Thymus (tissue), 11 donors: ENCODE measurements around the gene PTCHD1. TPM values are rescaled to one million over a fixed set of nuclear protein-coding genes. Genes with fewer than 3 reads are reported as not detected.

Experiments
- DNase-seq, 9 donors: peaks; one replicate each; pipeline ENCODE4 v3.0.0-alpha.2; 2013; ENCODE audit warnings: low spot score in 9 of 9, low read depth in 6 of 9, missing footprints in 1 of 9
- H3K27ac ChIP-seq, 2 donors: one replicate each; pipeline ENCODE4 v1.5.1; 2013; ENCODE audit warnings: control low read depth in 1 of 2, low read depth in 1 of 2, low read length in 1 of 2, mild to moderate bottlenecking in 1 of 2, moderate library complexity in 1 of 2
- H3K27me3 ChIP-seq, 2 donors: one replicate each; pipeline ENCODE4 v1.5.1; 2013; ENCODE audit warnings: low read length in 1 of 2; ENCODE audit not compliant: control insufficient read depth in 2 of 2, insufficient read depth in 1 of 2
- H3K36me3 ChIP-seq, 2 donors: one replicate each; pipeline ENCODE4 v1.5.1; 2013; ENCODE audit warnings: low read length in 1 of 2, mild to moderate bottlenecking in 1 of 2, moderate library complexity in 1 of 2; ENCODE audit not compliant: control insufficient read depth in 2 of 2, insufficient read depth in 2 of 2
- H3K4me1 ChIP-seq, 2 donors: one replicate each; pipeline ENCODE4 v1.5.1; 2013; ENCODE audit warnings: low read length in 2 of 2; ENCODE audit not compliant: control insufficient read depth in 2 of 2, insufficient read depth in 2 of 2
- H3K4me3 ChIP-seq, 2 donors: one replicate each; pipeline ENCODE4 v1.5.1; 2013; ENCODE audit warnings: low read length in 2 of 2, control low read depth in 1 of 2, mild to moderate bottlenecking in 1 of 2
- H3K9me3 ChIP-seq, 2 donors: one replicate each; pipeline ENCODE4 v1.5.1; 2013; ENCODE audit warnings: low read length in 1 of 2, mild to moderate bottlenecking in 1 of 2; ENCODE audit not compliant: control insufficient read depth in 2 of 2, insufficient read depth in 1 of 2
- WGBS: extraction: QIAGEN DNeasy Blood & Tissue Kit; methylation state at CpG from one replicate; pipeline ENCODE4 v1.1.7; 2013; 5-methylcytosine and 5-hydroxymethylcytosine counted together
- polyA plus RNA-seq: library from polyadenylated mRNA; stranded (reverse); fragments of 200-250 nt; gene quantifications from one replicate; pipeline ENCODE4 v1.2.3, GENCODE V29; 2013
- total RNA-seq: library from RNA; stranded (reverse); fragments of 120-200 nt; gene quantifications from one replicate; pipeline ENCODE4 v1.2.4, GENCODE V29; 2013
- donor health status: healthy.

Gene PTCHD1
- total and polyA plus RNA-seq, 2 donors, result 0.09 to 0.16 TPM

GRCh38 chrX:23373129-23373804 lies 38.6 kb downstream of the PTCHD1 start:
- Histone ChIP-seq H3K36me3 (no peaks in the 10 kb centered on the region), H3K9me3 (no peaks in the 10 kb centered on the region), H3K4me1 (no peaks in the 10 kb centered on the region), H3K27me3 (no peaks in the 10 kb centered on the region), H3K27ac (no peak overlapping the region), H3K4me3 (no peak overlapping the region)
- DNase-seq, result no peak
- 92% methylated on average over 5 of the region's 5 CpGs for WGBS

- DNase-seq, result no peak
- Histone ChIP-seq H3K36me3 (no peaks in the 10 kb centered on the region), H3K4me1 (no peaks in the 10 kb centered on the region), H3K4me3 (no peak overlapping the region), H3K9me3 (no peaks in the 10 kb centered on the region), H3K27me3 (no peaks in the 10 kb centered on the region), H3K27ac (no peak overlapping the region)
- WGBS, result 86% methylated on average over 4 of the region's 4 CpGs
Observed at GRCh38 chrX:23374291-23374690, 39.6 kb downstream of the PTCHD1 start.

GRCh38 chrX:23376581-23376980 lies 41.9 kb downstream of the PTCHD1 start:
- no peak overlapping the region for H3K27ac ChIP-seq
- H3K4me3 ChIP-seq, result no peak overlapping the region
- no peaks in the 10 kb centered on the region for H3K27me3 ChIP-seq
- no peaks in the 10 kb centered on the region for H3K9me3 ChIP-seq
- WGBS, result over 99% methylated on average over 3 of the region's 3 CpGs
- no peaks in the 10 kb centered on the region for H3K4me1 ChIP-seq
- no peaks in the 10 kb centered on the region for H3K36me3 ChIP-seq
- DNase-seq, result no peak

- Histone ChIP-seq H3K4me3 (no peak overlapping the region), H3K36me3 (no peaks in the 10 kb centered on the region), H3K9me3 (no peaks in the 10 kb centered on the region), H3K4me1 (no peaks in the 10 kb centered on the region), H3K27me3 (no peaks in the 10 kb centered on the region), H3K27ac (no peak overlapping the region)
- WGBS, result 77% methylated on average over 2 of the region's 2 CpGs
- no peak for DNase-seq
Observed at GRCh38 chrX:23380581-23380980, 45.9 kb downstream of the PTCHD1 start.

GRCh38 chrX:23381099-23382087 lies 46.7 kb downstream of the PTCHD1 start:
- peak overlapping the region in 1 of 2 donors; percentile 12 for H3K4me3 ChIP-seq
- no peaks in the 10 kb centered on the region for H3K9me3 ChIP-seq
- H3K36me3 ChIP-seq, result no peaks in the 10 kb centered on the region
- 30% methylated on average over 19 of the region's 19 CpGs for WGBS
- H3K4me1 ChIP-seq, result no peaks in the 10 kb centered on the region
- no peak overlapping the region for H3K27ac ChIP-seq
- no peak for DNase-seq
- H3K27me3 ChIP-seq, result no peaks in the 10 kb centered on the region

- H3K36me3 ChIP-seq, result no peaks in the 10 kb centered on the region
- no peak for DNase-seq
- 91% methylated on average over 5 of the region's 5 CpGs for WGBS
- H3K4me1 ChIP-seq, result no peaks in the 10 kb centered on the region
- H3K27me3 ChIP-seq, result no peaks in the 10 kb centered on the region
- no peak overlapping the region for H3K4me3 ChIP-seq
- no peaks in the 10 kb centered on the region for H3K9me3 ChIP-seq
- H3K27ac ChIP-seq, result no peak overlapping the region
Observed at GRCh38 chrX:23382572-23382971, 47.9 kb downstream of the PTCHD1 start.

GRCh38 chrX:23383411-23383810 lies 48.8 kb downstream of the PTCHD1 start:
- Histone ChIP-seq H3K27ac (no peak overlapping the region), H3K27me3 (no peaks in the 10 kb centered on the region), H3K36me3 (no peaks in the 10 kb centered on the region), H3K4me1 (no peaks in the 10 kb centered on the region), H3K4me3 (no peak overlapping the region), H3K9me3 (no peaks in the 10 kb centered on the region)
- 94% methylated on average over 2 of the region's 2 CpGs for WGBS
- DNase-seq, result no peak

- H3K27ac ChIP-seq, result no peak overlapping the region
- no peak for DNase-seq
- no peaks in the 10 kb centered on the region for H3K27me3 ChIP-seq
- WGBS, result 97% methylated on average over 3 of the region's 3 CpGs
- no peak overlapping the region for H3K4me3 ChIP-seq
- no peaks in the 10 kb centered on the region for H3K4me1 ChIP-seq
- H3K36me3 ChIP-seq, result no peaks in the 10 kb centered on the region
- no peaks in the 10 kb centered on the region for H3K9me3 ChIP-seq
Observed at GRCh38 chrX:23385242-23385641, 50.6 kb downstream of the PTCHD1 start.

- DNase-seq, result no peak
- Histone ChIP-seq H3K4me3 (no peak overlapping the region), H3K27me3 (no peaks in the 10 kb centered on the region), H3K27ac (no peak overlapping the region), H3K9me3 (no peaks in the 10 kb centered on the region), H3K4me1 (no peaks in the 10 kb centered on the region), H3K36me3 (no peaks in the 10 kb centered on the region)
Observed at GRCh38 chrX:23386260-23386659, 51.6 kb downstream of the PTCHD1 start.
